DLD1 (cell line): Measurements from ENCODE around the gene RAB21.

ENCODE experiments used
- in situ Hi-C: cut with HindIII; loops from 2 replicates; pipeline ENCODE4 v1.10.0; 2017; ENCODE audit warnings: low sequenced_read_pairs

Gene RAB21, protein sequence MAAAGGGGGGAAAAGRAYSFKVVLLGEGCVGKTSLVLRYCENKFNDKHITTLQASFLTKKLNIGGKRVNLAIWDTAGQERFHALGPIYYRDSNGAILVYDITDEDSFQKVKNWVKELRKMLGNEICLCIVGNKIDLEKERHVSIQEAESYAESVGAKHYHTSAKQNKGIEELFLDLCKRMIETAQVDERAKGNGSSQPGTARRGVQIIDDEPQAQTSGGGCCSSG

DNA sequence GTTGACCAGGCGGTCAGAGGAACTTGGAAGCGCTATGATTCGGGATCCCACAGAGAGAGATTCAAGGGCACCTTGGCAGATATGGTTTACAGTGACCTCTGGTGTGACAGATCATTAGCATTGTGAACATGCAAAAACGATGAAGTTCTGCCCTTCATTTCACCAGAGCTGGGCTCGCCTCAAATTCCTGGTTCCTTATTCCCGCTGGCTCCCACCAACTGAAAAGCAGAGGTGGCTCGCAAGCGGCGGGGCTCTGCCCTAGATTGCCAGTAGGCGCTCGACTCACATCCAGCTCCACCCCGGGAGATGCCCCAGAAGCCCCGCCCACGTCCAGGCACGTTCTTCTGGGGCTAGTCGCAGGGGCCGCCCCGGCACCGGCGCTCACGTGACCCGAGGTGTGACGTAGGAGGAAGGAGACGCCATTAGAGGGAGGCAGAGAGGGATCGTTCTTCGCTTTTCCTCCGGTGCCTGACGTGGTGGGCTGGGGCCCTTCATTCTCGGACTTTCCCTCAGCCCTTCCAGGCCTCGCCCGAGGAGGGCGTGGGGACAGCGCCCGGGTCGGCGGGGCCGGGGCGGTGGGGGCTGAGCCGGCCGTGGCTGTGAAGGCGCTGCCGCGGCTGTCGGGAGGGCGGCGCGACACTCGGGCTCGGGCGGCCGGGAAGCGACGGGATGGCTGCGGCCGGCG is at the start of gene RAB21:
RAB21 (plus strand) TSS at position 403 of the 685 bp plus-strand sequence; CDS start at position 670, 267 bp downstream.
- in situ Hi-C loops: no loop called here

DNA sequence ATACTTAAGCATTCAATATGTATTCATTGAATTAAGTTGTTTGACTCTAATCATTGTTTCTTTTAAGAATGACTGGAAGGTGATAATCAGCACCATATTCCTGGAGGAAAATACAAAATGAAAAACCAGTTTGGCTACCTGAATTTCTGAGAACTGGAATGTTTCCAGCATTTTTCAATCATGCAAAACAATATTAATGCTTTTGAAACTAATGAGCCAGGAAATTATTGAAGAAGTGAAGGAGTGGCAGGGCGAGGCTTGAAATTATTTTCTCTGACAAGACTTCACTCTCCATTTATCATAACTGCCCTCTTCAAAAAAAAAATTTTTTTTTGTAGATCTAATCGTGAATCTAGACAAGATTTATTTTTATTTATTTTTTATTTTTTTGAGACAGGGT is 49.7 kb upstream of the RAB21 start:
- in situ Hi-C loops: no loop called here

DNA sequence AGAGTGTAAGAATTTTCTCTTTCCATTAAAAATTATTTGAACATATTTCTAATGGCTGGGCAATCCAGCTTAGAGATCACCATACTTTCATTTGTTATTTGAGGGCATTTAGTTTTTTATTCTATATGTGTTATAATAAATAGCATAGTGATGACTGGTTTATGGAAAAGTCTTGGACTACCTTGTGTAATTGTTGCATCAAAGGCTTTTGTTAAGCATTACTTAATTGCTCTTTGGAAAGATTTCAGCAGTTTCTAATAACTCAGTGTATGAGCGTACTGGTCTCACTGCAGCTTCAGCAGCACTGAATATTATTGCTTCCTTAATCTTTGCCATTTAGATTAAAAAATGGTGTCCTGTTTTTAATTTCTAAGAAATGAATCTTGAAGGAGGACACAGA is 46.0 kb upstream of the RAB21 start:
- in situ Hi-C loops: no loop called here

DNA sequence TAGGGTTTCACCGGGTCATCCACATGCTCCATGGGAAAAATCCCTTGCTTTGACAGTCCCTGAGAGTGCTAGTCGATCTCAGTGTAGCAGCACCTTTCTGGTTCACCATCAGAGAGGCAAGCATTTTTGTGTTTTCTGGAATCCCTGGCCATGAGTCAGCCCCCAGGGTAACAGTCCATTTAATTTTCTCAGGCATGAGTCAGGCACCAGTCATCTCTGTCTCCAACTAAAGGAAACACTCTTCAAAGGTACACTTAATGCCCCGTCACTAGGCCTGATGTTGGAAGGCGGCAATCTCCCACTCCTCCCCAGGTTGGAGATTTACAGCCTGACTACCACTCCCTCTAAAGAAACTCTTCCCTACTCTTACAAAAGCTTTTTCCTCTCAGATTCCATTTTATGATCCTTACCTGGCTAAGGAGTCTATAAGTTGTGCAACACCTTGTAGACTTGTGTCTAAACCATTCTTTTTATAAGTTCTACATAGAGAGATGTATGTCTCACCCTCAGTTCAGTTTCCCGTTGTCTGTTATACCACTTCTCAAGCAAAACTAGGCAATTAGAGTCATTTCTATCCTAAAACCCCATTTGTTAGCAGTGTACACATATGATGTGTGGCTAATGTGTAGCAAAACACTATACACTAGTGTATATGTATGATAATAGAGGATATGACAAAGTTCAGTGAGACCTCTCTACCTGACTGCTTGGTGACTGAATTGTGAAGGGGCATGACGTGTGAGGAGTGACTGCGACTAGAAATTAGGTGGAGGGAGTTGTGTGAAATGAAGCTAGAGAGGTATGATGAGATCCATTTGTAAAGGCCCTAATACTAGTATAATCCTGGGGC is 44.2 kb upstream of the RAB21 start:
- in situ Hi-C loops: loop anchor here (5.0 kb wide), 1 partner anchor 78 kb away; no protein-coding TSS in a partner anchor

DNA sequence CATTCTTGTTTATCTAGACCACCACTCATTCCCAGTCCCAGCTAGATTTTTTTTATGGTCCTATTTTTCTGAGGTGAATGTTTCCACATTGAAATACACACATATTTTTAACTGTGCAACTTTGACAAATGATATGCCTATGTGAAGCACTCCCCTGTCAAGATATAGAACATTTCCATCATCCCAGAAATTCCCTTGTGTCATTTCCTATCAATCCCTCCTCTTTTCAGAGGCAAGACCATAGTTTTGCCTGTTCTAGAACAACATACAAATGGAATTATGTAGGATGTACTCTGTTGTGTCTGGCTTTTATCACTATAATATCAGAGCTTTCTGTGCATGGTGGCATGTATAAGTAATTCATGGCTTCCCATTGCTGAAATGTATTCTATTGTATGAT is 36.1 kb upstream of the RAB21 start:
- in situ Hi-C loops: no loop called here

DNA sequence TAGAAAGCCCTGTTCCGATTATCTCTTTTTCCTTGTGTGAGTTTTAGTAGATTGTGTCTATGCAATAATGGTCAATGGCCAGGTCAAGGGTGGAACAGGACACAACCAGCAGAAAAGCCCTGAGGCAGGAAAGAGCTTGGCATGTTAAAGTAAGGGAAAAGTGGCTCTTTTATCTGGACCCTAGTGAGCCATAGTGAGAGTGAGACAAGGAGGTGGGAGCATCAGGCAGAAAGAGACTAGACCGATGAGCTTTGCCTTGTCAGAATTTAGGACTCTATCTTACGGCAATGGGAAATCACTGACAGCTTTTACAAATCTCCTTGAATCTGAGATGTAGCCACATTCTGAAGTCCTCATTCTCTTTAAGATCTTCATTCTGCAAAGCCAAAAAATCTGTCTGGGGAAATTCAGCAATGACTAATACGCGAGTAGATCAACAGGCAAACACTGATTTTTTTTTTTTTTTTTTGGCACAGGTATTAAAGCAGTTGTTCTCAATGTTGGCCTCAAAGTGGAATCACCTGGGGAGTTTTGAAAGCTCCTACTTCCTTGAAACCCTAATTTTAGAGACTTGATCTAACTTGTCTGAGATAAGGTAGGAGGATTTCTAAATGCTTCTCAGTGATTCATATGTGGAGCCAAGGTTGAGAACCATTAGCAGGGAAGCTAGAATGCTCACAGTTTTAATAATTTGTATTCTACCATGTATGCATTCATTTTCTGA is 34.9 kb upstream of the RAB21 start:
- in situ Hi-C loops: no loop called here

DNA sequence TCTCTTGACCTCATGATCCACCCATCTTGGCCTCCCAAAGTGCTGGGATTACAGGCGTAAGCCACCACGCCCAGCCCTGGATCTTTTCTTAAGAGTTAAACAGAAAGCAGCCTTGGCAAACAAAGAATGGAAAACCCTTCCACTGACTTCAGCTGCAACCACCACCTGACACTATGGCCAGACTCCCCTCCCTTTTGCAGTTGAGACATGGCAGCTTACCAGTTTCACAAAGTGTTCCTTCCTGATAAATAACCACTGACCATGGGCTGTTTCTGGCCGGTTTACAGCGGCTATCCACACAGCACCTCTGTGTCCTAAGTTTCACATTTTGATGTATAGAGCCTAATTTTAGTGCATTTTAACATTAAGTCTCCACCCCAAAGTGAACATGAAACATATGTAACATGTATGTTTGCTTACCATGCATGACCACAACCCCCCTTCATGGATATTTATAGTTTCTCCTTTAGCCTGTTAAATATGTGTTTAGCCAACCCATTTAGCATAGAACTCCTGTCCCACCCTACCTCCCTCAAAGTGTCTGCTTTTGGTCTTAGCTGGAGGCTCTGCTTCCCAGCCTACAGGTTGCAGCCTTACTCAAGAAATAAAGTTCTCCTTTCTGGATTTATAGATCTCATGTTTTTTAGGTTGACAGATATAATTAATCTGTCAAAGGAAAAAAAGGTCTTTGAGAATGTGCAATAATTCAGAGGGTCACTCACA is 32.7 kb upstream of the RAB21 start:
- in situ Hi-C loops: no loop called here

DNA sequence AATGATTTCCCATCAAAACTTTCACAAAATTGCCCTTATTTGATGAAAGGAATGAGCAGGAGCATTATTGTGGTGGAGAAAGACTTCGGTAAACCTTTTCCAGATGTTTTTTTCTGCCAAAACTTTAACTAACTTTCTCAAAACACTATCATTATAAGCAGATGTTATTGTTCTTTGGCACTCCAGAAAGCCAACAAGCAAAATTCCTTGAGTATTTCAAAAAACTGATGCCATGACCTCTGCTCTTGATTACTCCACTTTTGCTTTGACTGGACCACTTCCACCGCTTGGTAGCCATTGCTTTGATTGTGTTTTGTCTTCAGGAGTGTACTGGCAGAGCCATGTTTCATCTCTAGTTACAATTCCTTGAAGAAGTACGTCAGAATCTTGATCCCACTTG is 29.7 kb upstream of the RAB21 start:
- in situ Hi-C loops: no loop called here

DNA sequence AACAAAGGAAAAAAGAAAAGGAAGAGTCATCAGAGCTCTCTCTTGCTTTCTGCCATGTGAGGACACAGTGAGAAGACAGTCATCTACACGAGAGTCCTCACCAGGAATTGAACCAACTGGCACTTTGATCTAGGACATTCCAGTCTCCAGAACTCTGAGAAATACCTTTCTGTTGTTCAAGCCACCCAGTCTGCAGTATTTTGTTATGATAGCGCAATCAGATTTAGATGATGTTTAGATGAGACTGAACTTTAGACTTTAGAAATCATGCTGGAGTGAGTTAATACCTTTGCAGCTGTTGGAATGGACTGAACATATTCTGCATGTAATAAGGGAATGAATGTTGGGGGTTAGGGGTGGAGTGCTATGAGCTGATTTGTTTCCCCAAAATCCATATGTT is 28.1 kb upstream of the RAB21 start:
- in situ Hi-C loops: no loop called here

DNA sequence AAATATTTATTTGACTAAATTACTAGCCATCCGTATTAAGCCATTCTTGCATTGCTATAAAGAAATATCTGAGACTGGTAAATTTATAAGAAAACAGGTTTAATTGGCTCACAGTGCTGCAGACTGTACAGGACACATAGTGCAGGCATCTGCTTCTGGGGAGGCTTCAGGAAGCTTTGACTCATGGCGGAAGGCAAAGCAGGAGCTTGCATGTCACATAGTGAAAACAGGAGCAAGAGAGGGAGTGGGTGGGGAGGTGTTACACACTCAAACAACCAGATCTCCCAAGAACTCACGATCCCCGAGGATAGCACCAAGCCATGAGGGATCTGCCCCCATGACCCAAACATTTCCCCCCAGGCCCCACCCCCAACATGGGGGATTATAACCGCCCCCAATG is 26.7 kb upstream of the RAB21 start:
- in situ Hi-C loops: no loop called here

DNA sequence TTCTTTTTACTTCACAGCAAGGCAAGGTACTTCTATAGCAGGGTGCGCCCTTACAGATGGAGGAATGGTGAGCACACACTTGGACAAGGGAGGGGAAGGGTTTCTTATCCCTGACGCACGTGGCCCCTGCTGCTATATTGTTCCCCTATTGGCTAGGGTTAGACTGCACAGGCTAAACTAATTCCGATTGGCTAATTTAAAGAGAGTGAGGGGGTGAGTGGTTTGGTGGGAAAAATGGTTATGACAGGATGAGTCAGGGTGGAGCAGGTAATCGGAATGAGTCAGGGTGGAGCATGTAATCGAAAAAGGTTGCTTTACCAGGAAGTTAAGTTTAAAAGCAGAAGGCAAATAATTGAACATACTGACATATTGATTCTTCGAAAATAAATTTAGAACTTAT is 23.7 kb upstream of the RAB21 start:
- in situ Hi-C loops: no loop called here

DNA sequence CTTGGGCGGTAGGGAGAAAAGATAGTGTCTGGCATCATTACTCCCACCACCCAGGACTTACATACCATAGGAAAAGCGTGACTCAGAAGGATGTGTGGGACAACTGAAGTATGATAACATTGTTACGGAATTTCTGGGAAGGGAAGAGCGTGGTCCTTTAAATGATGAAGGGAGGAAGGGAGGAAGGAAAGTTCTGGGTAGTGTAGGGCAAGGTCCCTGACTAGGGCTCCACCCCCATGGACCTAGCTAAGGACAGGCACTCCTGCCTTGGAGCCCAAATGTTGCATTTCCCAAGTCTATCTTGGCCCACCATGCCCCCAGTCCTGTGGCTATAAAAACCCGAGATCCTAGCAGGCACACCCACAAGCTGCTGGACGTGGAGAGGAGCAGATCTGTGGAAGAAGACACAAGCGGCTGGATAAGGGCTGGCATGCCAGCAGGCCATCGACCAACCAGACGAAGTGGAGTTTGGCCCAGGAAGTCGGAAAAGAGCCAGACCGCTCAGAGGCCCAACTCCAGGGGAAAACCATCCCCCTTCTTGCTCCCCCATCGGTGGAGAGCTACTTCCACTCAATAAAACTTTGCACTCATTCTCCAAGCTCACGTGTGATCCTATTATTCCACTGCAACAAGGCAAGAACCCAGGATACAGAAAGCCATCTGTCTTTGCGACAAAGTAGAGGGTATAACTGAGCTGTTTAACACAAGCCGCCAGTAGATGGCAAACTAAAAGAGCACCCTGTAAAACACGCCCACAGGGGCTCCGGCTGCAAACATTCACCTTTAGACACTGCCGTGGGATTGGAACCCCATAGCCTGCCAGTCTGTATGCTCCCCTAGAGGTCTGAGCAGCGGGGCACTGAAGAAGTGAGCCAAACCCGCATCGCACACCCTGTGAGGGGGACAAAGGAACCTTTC is 23.0 kb upstream of the RAB21 start:
- in situ Hi-C loops: no loop called here

DNA sequence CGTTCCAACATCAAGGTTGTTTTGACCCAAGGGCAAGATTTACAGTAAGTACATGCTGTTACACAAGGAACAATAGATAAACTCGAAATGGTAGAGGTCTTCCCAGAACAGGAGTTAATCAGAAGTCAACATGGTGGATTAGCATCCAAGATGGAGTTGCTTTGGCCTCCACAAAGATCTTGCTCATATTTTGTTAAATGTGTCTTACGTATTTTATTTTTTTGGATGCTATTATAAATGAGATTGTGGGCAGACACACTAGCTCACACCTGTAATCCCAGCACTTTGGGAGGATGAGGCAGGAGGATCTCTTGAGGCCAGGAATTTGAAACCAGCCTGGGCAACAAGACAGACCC is 22.3 kb upstream of the RAB21 start:
- in situ Hi-C loops: no loop called here

DNA sequence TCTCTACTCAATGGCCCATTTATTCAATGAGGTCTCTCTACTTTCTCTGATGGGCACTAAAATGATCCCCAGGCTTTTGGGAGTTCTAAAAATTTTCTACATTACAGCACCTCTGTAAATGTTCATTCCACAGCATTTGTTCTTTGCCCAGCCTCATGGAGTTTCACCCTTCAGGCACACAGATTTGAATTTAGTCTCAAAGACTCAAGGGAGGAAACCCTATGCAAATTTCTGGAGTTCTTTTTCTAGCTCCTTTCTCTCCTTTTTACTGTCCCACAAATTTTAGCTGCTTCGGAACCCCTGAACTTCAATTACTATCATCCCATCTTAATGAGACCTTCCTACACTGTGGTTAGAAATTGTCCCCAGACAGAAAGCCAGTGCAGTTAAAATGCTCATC is 17.5 kb upstream of the RAB21 start:
- in situ Hi-C loops: no loop called here

DNA sequence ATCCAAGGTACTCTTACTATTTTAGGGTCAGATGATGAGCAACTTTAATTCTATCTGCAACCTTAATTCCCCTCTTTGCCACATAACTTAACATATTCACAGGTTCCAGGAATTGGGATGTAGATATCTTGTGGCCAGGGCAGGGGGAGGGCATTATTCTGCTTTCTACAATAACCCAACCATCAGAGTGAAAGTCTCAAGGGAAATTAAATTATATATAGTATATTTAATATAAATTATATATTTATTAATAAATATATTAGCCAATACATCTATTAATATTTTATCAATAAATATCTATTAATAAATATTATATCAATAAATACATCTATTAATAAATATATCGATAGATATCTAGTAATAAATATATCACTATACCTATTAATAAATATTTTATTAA is 11.7 kb upstream of the RAB21 start:
- in situ Hi-C loops: no loop called here

DNA sequence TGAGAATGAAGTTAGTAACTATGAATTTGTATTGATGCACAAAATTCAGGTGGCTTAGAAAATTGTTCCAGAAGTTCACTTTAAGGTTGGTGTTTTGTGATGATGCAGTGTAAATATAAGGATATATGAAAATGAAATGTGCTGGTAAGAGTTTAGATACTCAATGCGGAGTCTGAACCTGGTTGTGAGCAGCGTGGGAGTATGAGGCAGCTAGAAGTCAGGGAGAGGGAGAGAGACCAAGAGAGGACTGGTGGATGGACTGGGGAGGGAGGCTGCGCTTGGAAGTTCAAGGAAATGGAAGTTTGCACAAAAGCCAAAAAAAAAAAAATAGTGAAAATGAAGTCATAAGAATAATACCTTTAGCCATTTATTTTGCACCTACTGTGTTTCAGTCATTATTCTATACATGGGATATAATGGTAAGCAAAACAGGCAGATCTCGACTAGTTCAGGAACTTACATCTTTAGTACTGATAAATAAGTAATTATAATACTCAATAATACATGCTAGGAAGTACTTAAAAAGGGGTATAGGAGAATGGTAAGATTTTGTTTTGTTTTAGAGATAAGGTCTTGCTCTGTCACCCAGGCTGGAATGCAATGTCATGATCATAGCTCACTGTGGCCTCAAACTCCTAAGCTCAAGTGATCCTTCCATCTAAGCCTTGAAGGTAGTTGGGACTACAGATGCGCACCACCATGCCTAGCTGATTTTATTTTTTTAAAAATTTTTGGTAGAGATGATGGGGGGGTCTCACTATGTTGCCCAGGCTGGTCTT is 10.0 kb upstream of the RAB21 start:
- in situ Hi-C loops: no loop called here

DNA sequence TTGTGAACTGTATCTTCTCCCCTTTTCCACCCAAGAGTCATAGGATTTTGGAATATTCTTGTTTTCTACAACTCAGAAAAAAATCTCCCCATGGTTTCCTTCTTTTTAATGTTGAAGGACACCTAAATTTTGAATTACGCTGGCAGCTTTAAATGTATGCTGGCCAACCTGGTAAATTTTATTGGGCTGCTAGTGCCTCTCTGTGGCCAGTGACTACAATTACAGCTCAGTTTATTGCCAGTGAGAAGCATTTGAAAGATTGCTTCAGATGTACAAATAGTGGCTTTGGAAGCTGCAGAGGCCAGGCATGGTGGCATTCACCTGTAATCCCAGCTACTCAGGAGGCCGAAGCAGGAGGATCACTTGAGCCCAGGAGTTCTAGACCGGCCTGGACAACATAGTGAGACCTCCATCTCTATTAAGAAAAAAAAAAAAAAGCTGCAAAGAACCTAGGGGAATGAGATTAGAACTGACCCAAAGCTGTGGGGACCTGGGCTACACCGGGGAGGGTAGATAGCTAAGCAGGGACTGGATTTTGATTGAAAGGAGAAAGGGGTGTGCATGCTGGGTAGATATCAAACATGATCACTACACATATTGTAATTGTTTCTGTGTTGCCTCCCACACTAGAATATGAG is 7.6 kb upstream of the RAB21 start:
- in situ Hi-C loops: no loop called here

DNA sequence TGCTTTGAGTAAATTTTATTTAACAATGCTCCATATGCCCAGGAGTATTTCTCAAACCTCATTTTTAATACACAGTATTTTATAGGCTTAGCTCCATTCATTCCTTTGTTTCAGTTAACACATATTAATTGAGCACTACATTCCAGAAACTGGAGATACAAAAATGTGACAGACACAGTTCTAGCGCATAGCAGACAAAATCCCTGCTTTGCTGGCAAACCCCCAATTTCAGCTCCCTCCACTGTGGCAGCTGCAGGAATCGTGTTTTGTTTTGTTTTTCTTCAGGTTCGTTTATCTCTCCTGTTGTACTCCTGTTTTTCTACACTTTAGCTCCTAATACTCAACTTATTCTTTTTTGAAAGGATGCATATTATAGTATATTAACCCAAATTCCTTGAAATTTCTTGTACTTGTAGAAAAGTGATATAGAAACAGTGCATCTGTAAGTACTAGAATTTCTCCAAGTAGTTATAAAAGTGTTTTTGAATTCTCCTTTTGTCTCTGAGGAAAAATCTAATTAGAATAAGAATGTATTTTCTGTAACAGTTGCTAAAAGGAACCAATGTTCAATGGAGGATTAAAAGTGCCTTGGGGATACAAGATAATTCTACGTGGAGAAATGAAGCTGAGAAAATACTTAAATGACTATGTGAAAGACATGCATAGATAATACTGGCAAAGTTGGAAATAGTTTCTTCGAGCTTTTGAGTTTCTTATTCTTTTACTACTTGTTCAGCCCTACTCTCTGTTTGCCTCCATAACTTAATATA is 6.4 kb upstream of the RAB21 start:
- in situ Hi-C loops: no loop called here
